A549 (cell line): ENCODE measurements around the gene ZBTB44. TPM values are rescaled to one million over a fixed set of nuclear protein-coding genes. Genes with fewer than 3 reads are reported as not detected.

Source experiments
- ATAC-seq, 2 experiments: fragments of 200-7000 bp in 1 of 2; fragments of >200 bp in 1 of 2; cut with Nextera tagmentation in 1 of 2; cut with Tn5 transposase in 1 of 2; 3 replicates each; pipeline versions ENCODE4 v1.8.0 to v1.9.1; 2018 to 2020; ENCODE audit warnings: mild to moderate bottlenecking in 1 of 2, moderate library complexity in 1 of 2
- CTCF ChIA-PET: fragments of 300-600 bp; sonication (Branson Sonifier 250); formaldehyde crosslinking; extraction: SDS; loops from one replicate; lab custom pipeline; 2021; ENCODE audit warnings: antibody characterized with exemption, inconsistent platforms; lab: Yijun Ruan, JAX
- POLR2A ChIA-PET: fragments of 350-600 bp; formaldehyde crosslinking; extraction: SDS; loops from one replicate; lab custom pipeline; 2021; ENCODE audit warnings: antibody characterized with exemption, inconsistent platforms; lab: Yijun Ruan, JAX
- DNase-seq, 2 experiments: peaks; one replicate each; pipeline versions ENCODE4 v3.0.0 to v3.0.0-alpha.2; 2011 to 2016; ENCODE audit warnings: low read depth in 1 of 2, low spot score in 1 of 2
- FAIRE-seq: peaks from 2 replicates; lab custom pipeline; 2011; peaks lifted over from hg19 to GRCh38; lab: Jason Lieb, UNC
- H3K27ac ChIP-seq, 2 experiments: fragments of >200 bp; sonication (Bioruptor Twin); formaldehyde crosslinking; 3 replicates each; pipeline ENCODE4 v1.5.1; 2016 to 2017
- H3K4me1 ChIP-seq: fragments of >200 bp; sonication (Bioruptor Twin); formaldehyde crosslinking; 3 replicates; pipeline ENCODE4 v1.6.1; 2016
- H3K4me2 ChIP-seq: fragments of >200 bp; sonication (Bioruptor Twin); formaldehyde crosslinking; 3 replicates; pipeline ENCODE4 v1.6.1; 2016
- H3K4me3 ChIP-seq: fragments of >200 bp; sonication (Bioruptor Twin); formaldehyde crosslinking; 3 replicates; pipeline ENCODE4 v1.5.1; 2016
- H3K9me3 ChIP-seq: fragments of >200 bp; sonication (Bioruptor Twin); formaldehyde crosslinking; 3 replicates; pipeline ENCODE4 v1.6.1; 2016
- BHLHE40 ChIP-seq: IDR thresholded peaks from 2 replicates; pipeline ENCODE4 v1.6.1; 2012; ENCODE audit warnings: low read depth, low read length, inconsistent platforms
- CBX8 ChIP-seq: fragments of 200-600 bp; sonication (generic); IDR thresholded peaks from 2 replicates; pipeline ENCODE4 v1.6.1; 2016
- CEBPB ChIP-seq, 2 experiments: fragments of >200 bp in 1 of 2; sonication (Bioruptor Twin) in 1 of 2; formaldehyde crosslinking in 1 of 2; IDR thresholded peaks; 2 replicates each; pipeline ENCODE4 v1.6.1; 2012 to 2016
- CHD4 ChIP-seq: fragments of 200-600 bp; sonication (generic); IDR thresholded peaks from 2 replicates; pipeline ENCODE4 v1.6.1; 2016; ENCODE audit warnings: antibody characterized with exemption, mild to moderate bottlenecking, borderline replicate concordance
- EHMT2 ChIP-seq: fragments of 200-600 bp; sonication (generic); IDR thresholded peaks from 2 replicates; pipeline ENCODE4 v1.6.1; 2016; ENCODE audit warnings: antibody characterized with exemption, low read depth, mild to moderate bottlenecking, moderate library complexity
- ESRRA ChIP-seq: fragments of 150-350 bp; IDR thresholded peaks from 2 replicates; pipeline ENCODE4 v1.6.1; 2014; ENCODE audit warnings: mild to moderate bottlenecking, low read length, borderline replicate concordance
- FOSB ChIP-seq: fragments of 250-450 bp; sonication (Bioruptor Pico); IDR thresholded peaks from 2 replicates; pipeline ENCODE4 v1.5.0; 2020; ENCODE audit warnings: mild to moderate bottlenecking, moderate library complexity
- FOXS1 ChIP-seq: fragments of 250-450 bp; sonication (Bioruptor Pico); IDR thresholded peaks from 2 replicates; pipeline ENCODE4 v1.5.0; 2020; ENCODE audit warnings: mild to moderate bottlenecking, moderate library complexity
- HDAC2 ChIP-seq: fragments of 200-600 bp; sonication (generic); IDR thresholded peaks from 2 replicates; pipeline ENCODE4 v1.6.1; 2016
- HOXB5 ChIP-seq: fragments of 250-450 bp; sonication (Bioruptor Pico); IDR thresholded peaks from 2 replicates; pipeline ENCODE4 v1.5.0; 2020; ENCODE audit warnings: mild to moderate bottlenecking, moderate library complexity
- JUNB ChIP-seq: fragments of >200 bp; sonication (Bioruptor Twin); formaldehyde crosslinking; IDR thresholded peaks from 2 replicates; pipeline ENCODE4 v1.6.1; 2016
- MAFK ChIP-seq: fragments of 450-650 bp; IDR thresholded peaks from 2 replicates; pipeline ENCODE4 v1.6.1; 2014; ENCODE audit not compliant: partially characterized antibody
- MAZ ChIP-seq: fragments of 150-350 bp; IDR thresholded peaks from 2 replicates; pipeline ENCODE4 v1.6.1; 2014; ENCODE audit warnings: antibody characterized with exemption, low read depth, low read length, borderline replicate concordance
- NFE2L2 ChIP-seq: fragments of 150-350 bp; conservative IDR thresholded peaks from 2 replicates; pipeline ENCODE4 v1.6.1; 2014; ENCODE audit warnings: low read length
- NR3C1 ChIP-seq: fragments of >200 bp; sonication (Bioruptor Twin); formaldehyde crosslinking; IDR thresholded peaks from 3 replicates; pipeline ENCODE4 v1.6.1; 2017
- RAD21 ChIP-seq, 2 experiments: fragments of >200 bp in 1 of 2; sonication (Bioruptor Twin) in 1 of 2; formaldehyde crosslinking in 1 of 2; IDR thresholded peaks in 1 of 2; conservative IDR thresholded peaks in 1 of 2; 2 replicates in 1 of 2; 3 replicates in 1 of 2; pipeline ENCODE4 v1.6.1; 2012 to 2018; ENCODE audit warnings: inconsistent platforms in 1 of 2
- RARB ChIP-seq: fragments of 250-450 bp; sonication (Bioruptor Pico); IDR thresholded peaks from 2 replicates; pipeline ENCODE4 v1.8.0; 2021; ENCODE audit warnings: mild to moderate bottlenecking, moderate library complexity
- RCOR1 ChIP-seq: fragments of 150-350 bp; IDR thresholded peaks from 2 replicates; pipeline ENCODE4 v1.6.1; 2014; ENCODE audit warnings: antibody characterized with exemption, low read length, low read depth
- RFX5 ChIP-seq: fragments of 450-650 bp; IDR thresholded peaks from 2 replicates; pipeline ENCODE4 v1.7.1; 2014; ENCODE audit warnings: antibody characterized with exemption, mild to moderate bottlenecking, moderate library complexity
- ZFP36 ChIP-seq: fragments of 450-650 bp; IDR thresholded peaks from 2 replicates; pipeline ENCODE4 v1.6.1; 2014; ENCODE audit warnings: borderline replicate concordance; ENCODE audit not compliant: partially characterized antibody
- ZNF302 ChIP-seq: fragments of 250-450 bp; sonication (Bioruptor Pico); IDR thresholded peaks from 2 replicates; pipeline ENCODE4 v1.9.0; 2021; ENCODE audit warnings: inconsistent platforms, mild to moderate bottlenecking, moderate library complexity
- ZSCAN20 ChIP-seq: fragments of 250-450 bp; sonication (Bioruptor Pico); IDR thresholded peaks from 2 replicates; pipeline ENCODE4 v1.8.0; 2022; ENCODE audit warnings: mild to moderate bottlenecking, moderate library complexity
- WGBS: methylation state at CpG from one replicate; pipeline ENCODE4 v1.1.6; 2017; ENCODE audit errors: missing lambda C conversion rate; 5-methylcytosine and 5-hydroxymethylcytosine counted together
- polyA plus RNA-seq, 4 experiments: library from polyadenylated mRNA; depleted of rRNA in 3 of 4; stranded (reverse); fragments of >200 nt; fragmentation: RNase III in 1 of 4; extraction: RNeasy Plus Mini Kit Qiagen cat#74134 plus additional on column Dnase treatment in 1 of 4; gene quantifications; 2 replicates in 3 of 4; 3 replicates in 1 of 4; pipeline ENCODE4 v1.2.3, GENCODE V29; 2011 to 2017
- TF ChIP-seq, protein P1 (sequence below): fragments of 250-450 bp; sonication (Bioruptor Pico); IDR thresholded peaks from 2 replicates; pipeline ENCODE4 v1.5.0; 2020; ENCODE audit warnings: low read depth, mild to moderate bottlenecking, moderate library complexity
- TF ChIP-seq, protein P2 (sequence below): IDR thresholded peaks from 2 replicates; pipeline ENCODE4 v1.6.1; 2012
- TF ChIP-seq, protein P3 (sequence below): IDR thresholded peaks from 2 replicates; pipeline ENCODE4 v1.6.1; 2012
- TF ChIP-seq, protein P4 (sequence below): IDR thresholded peaks from 2 replicates; pipeline ENCODE4 v1.6.1; 2012; ENCODE audit warnings: low read depth, borderline replicate concordance

ZBTB44 gene
- polyA plus RNA-seq, 2 of the 4 experiments (the other 2 are of a cell fraction): 6.7 to 16.1 TPM

DNA sequence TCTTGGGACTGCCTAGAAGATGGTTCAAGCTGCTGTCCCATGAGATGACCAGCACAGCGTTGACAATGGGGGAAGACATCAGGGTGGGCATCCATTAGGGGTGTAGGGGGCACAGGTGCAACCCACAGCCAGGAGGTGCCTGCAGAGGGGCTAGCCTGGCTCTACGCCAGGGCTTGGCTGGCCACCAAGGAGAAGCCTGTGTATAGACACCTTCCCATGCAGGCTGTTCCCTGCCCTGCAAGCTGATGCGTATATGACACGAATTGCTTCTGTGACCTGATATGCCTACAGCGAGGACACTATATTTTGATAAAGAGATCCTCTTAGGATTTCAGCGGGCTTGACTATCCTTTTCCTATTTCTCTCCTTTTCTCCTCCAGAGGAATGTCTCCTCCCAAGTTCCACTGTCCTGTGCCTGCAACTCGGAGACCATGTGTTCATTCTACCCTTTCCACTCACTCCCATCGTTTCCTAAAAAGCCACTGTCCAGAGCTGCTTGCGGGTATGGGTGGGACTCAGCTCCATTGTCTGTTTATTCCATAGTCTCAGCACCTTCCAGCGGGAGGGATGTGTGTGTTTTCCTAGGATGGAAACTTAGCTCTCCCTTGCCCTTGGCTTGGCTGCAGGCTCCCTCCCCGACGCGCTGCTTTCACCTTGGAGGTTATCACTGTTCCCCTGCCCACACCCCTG is 99.0 kb downstream of the ZBTB44 start:
- CTCF ChIA-PET: interaction anchor here (1.1 to 1.5 kb wide), 2 partner anchors 215 to 646 kb away, joined by 4 to 5 read pairs; no protein-coding TSS in a partner anchor
- no peaks in the 10 kb centered on the region for H3K9me3 ChIP-seq
- H3K4me2 ChIP-seq: no peak overlapping the region
- no peak for FAIRE-seq
- no peak for DNase-seq
- TF ChIP-seq CEBPB (IDR thresholded peaks at IDR 0.05) (no peak), ZFP36 (no peak), HDAC2 (no peak), NFE2L2 (no peak), ZSCAN20 (CRISPR knock-in tag) (no peak), NR3C1 (no peak), BHLHE40 (no peak), HOXB5 (CRISPR knock-in tag) (no peak), RFX5 (no peak), FOXS1 (CRISPR knock-in tag) (no peak), EHMT2 (no peak), RAD21 (conservative IDR thresholded peaks at IDR 0.05 in 1 of 2, IDR thresholded peaks at IDR 0.05 in 1 of 2) (no peak), CHD4 (no peak), FOSB (CRISPR knock-in tag) (no peak), RARB (CRISPR knock-in tag) (no peak), MAZ (no peak)
- TF ChIP-seq, protein P1, sequence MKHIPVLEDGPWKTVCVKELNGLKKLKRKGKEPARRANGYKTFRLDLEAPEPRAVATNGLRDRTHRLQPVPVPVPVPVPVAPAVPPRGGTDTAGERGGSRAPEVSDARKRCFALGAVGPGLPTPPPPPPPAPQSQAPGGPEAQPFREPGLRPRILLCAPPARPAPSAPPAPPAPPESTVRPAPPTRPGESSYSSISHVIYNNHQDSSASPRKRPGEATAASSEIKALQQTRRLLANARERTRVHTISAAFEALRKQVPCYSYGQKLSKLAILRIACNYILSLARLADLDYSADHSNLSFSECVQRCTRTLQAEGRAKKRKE: no peak
- TF ChIP-seq, protein P2, sequence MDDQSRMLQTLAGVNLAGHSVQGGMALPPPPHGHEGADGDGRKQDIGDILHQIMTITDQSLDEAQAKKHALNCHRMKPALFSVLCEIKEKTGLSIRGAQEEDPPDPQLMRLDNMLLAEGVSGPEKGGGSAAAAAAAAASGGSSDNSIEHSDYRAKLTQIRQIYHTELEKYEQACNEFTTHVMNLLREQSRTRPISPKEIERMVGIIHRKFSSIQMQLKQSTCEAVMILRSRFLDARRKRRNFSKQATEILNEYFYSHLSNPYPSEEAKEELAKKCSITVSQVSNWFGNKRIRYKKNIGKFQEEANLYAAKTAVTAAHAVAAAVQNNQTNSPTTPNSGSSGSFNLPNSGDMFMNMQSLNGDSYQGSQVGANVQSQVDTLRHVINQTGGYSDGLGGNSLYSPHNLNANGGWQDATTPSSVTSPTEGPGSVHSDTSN: no peak
- TF ChIP-seq, protein P3, sequence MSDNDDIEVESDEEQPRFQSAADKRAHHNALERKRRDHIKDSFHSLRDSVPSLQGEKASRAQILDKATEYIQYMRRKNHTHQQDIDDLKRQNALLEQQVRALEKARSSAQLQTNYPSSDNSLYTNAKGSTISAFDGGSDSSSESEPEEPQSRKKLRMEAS: no peak
- no peak overlapping the region for H3K27ac ChIP-seq
- H3K4me3 ChIP-seq: no peak overlapping the region
- ATAC-seq: no peak
- no peaks in the 10 kb centered on the region for H3K4me1 ChIP-seq
- POLR2A ChIA-PET: no interaction called here
- WGBS: 57% methylated on average over 13 of the region's 13 CpGs

DNA sequence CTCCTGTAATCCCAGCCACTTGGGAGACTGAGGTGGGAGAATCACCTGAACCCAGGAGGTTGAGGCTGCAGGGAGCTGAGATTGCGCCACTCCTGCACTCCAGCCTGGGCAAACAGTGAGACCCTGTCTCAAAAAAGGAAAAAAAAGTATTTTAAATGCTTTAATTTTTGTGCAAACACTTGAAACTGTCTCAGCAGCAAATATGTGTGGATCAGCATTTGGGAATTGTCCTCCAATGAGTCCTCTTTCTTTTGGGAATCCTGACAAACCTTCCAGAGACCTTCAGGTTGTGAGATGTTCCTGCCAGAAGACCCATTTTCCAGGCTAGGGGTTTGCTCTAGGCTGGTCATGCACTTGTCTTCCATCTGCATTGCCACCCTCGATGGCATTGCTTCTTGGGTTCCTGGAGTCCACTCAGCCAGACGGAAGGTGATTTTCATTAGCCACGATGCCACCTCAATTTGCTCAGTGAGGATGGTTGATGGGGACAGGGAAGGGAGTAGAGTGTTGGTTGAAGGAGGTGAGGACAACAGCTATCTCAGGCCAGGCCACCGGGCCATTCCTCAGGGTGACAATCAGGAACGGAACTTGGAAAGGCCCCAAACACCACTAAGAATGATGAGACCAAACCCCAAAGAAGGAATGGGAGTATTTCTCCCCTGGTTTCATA is 99.7 kb downstream of the ZBTB44 start:
- DNase-seq (no peak), FAIRE-seq (no peak), ATAC-seq (no peak)
- TF ChIP-seq CBX8 (no peak), MAFK (no peak), ESRRA (no peak), JUNB (no peak), ZNF302 (CRISPR knock-in tag) (no peak), RCOR1 (no peak), MAZ (no peak)
- TF ChIP-seq, protein P4, sequence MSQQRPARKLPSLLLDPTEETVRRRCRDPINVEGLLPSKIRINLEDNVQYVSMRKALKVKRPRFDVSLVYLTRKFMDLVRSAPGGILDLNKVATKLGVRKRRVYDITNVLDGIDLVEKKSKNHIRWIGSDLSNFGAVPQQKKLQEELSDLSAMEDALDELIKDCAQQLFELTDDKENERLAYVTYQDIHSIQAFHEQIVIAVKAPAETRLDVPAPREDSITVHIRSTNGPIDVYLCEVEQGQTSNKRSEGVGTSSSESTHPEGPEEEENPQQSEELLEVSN: no peak
- Histone ChIP-seq H3K4me1 (no peaks in the 10 kb centered on the region), H3K4me2 (no peak overlapping the region), H3K27ac (no peak overlapping the region), H3K4me3 (no peak overlapping the region), H3K9me3 (no peaks in the 10 kb centered on the region)
- WGBS: 52% methylated on average over 5 of the region's 6 CpGs
- ChIA-PET POLR2A (no interaction called here), CTCF (interaction anchor here (1.1 to 1.5 kb wide), 2 partner anchors 216 to 647 kb away, joined by 4 to 5 read pairs; no protein-coding TSS in a partner anchor)
